GM12865 (cell line): Measurements from ENCODE around the gene GGN.

Source experiments
- DNase-seq: peaks from one replicate; pipeline ENCODE4 v3.0.0; 2010; ENCODE audit warnings: low read depth
- H3K4me3 ChIP-seq: 2 replicates; pipeline ENCODE4 v1.5.1; 2011; ENCODE audit warnings: mild to moderate bottlenecking, low read depth, low read length, control low read depth
- TF ChIP-seq, protein P1 (sequence below): IDR thresholded peaks from 2 replicates; pipeline ENCODE4 v1.5.1; 2011; ENCODE audit warnings: low read length, control low read depth, low read depth, inconsistent platforms; ENCODE audit not compliant: insufficient read depth; ENCODE audit errors: missing control alignments

The GGN gene

DNA sequence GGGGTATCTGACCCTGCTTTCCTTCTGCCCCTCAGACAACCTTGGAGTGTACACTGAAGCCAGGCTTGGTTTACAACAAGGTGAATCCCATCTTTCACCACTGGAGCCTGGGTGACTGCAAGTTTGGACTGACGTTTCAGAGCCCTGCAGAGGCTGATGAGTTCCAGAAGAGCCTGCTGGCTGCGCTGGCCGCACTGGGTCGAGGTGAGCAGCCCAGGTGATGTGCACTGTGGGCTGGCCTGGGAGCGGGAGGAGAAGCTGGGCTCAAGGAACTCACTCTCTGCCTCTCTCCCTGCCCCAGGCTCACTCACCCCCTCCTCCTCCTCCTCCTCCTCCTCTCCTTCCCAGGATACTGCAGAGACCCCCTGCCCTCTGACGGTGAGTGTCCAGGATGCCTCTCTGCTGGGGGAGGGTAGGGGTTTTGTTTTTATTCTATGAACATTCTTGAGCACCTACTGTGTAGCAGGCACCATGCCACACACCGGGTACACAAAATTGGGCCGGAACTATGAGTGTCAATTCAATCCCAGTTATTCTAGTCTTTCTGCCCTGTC, 4.2 kb upstream of the GGN start:
- no peak overlapping the region for H3K4me3 ChIP-seq
- TF ChIP-seq, protein P1, sequence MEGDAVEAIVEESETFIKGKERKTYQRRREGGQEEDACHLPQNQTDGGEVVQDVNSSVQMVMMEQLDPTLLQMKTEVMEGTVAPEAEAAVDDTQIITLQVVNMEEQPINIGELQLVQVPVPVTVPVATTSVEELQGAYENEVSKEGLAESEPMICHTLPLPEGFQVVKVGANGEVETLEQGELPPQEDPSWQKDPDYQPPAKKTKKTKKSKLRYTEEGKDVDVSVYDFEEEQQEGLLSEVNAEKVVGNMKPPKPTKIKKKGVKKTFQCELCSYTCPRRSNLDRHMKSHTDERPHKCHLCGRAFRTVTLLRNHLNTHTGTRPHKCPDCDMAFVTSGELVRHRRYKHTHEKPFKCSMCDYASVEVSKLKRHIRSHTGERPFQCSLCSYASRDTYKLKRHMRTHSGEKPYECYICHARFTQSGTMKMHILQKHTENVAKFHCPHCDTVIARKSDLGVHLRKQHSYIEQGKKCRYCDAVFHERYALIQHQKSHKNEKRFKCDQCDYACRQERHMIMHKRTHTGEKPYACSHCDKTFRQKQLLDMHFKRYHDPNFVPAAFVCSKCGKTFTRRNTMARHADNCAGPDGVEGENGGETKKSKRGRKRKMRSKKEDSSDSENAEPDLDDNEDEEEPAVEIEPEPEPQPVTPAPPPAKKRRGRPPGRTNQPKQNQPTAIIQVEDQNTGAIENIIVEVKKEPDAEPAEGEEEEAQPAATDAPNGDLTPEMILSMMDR, result no peak
- no peak for DNase-seq

DNA sequence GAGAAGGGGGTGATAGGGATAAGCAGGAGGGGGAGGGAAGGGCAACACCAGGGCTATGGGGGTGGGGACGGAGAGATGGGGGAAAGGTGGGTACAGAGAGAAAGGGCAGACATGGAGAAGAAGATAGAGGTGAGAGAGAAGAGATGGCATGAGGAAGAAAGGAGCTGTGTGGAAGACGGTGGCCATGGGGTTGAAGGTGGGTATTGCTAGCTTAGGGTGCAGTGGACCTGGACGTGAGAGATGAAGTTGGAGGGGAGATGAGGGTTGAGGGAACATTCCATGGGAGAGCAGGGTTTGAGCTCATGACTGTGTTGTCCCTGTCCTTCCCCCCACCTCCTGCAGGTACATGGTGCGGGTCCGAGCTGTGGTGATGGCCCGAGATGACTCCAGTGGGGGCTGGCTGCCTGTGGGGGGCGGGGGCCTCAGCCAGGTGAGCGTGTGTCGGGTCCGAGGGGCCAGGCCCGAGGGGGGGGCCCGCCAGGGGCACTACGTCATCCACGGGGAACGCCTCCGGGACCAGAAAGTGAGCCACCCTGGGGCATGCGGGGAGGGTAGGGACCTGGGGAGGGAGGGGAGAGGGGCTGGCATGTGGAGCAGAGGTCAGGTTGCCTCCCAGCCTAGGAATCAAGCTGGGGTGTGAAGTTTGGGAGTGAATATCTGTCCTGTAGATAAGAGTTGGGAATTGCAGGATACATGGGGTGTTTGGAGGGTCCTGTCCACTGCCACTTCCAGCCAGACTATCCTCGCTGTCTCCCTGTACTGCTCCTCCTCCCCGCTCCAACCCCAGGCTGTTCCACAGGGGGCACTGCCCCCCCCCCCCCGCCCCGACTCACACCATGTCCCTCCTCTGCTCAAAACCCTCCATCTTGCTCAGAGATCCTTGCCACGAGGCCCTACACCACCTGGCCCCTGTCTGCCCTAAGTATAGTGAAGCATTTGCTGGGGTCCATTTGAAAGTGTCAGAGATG, 2.4 kb upstream of the GGN start:
- no peak overlapping the region for H3K4me3 ChIP-seq
- TF ChIP-seq, protein P1, result no peak
- no peak for DNase-seq

DNA sequence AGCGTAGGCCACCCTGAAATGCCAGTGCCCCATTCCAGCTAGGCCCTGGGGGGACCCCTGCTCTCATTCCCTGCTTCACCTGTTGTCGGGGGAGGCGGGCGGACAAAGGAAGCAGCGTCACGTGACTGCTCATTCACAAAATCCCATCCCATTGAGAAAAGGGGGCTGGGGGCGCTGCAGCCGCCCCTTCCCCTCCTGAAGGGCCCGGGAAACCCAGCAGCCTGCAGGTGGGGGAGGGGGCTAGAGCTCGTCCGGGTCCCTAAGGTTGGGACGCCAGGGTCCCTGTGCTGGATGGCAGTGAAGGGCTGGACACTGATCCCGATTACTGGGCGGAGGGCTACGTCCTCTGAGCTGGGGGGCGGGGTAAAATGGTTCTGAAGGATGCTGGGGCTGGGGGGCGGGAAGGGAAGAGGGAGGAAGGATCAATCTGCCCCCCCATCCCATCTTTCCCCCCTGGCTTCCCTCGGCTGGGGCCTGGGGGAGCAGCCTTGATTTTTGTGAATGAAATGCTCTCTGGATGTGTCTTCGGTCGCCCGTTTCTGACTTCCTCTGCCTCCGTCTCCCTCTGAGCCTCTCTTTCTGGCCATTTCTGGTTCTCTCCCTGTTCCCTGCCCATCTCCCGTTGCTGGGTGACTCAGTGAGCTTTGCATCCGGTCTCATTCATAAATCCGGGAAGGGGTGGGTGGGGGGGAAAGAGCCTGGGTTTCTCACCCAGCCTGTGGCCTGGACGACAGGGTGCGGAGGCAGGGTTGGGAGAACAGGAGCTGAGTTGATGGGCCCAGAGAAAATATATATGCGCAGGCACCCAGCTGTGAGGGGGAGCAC, 1.5 kb upstream of the GGN start:
- TF ChIP-seq, protein P1, result no peak
- no peak for DNase-seq
- no peak overlapping the region for H3K4me3 ChIP-seq

DNA sequence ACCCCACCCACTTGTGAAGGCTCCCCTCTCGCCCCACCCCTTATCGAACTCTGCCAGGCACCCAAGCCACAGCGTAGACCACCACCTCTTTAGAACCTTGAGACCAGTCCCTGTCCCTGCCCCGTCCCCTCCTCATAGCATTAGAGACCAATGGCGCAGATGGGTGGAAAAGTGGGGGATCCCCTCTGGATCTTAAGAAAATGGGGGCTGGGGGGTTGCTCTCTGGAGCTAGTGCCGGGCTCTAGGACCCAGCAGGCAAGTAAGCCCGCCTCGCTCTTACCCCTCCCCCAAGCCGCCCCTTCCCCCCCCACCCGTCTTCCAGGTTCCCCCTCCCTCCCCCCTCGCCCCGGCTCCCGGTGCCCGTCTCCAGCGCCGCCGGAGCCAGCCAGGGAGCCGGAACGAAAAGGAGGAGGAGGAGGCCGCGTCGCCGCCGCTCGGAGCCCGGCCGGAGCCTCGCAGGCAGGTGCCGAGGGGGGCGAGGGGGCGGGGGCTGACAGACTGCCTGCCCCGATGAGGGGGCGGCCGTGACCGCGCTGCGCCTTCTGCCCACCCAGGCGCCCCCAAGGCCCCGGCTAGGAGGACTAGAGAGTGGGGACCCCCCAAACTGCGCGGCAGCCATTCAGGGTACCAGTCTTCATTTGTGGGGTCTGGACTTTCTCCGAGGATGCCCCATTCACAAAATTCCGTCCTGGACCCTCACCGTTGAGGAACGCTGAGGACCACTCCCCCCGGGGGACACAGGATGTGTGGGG, 691 bp upstream of the GGN start, which contains the start of gene SPRED3:
Gene SPRED3, plus strand, starts transcription at position 349 of the 752 bp plus-strand sequence. CDS start 1,606 bp downstream, outside the sequence.
- no peak for DNase-seq
- TF ChIP-seq, protein P1, result no peak
- H3K4me3 ChIP-seq, result no peak within 1 kb of the TSS; the same call in 1 of the 2 replicates

DNA sequence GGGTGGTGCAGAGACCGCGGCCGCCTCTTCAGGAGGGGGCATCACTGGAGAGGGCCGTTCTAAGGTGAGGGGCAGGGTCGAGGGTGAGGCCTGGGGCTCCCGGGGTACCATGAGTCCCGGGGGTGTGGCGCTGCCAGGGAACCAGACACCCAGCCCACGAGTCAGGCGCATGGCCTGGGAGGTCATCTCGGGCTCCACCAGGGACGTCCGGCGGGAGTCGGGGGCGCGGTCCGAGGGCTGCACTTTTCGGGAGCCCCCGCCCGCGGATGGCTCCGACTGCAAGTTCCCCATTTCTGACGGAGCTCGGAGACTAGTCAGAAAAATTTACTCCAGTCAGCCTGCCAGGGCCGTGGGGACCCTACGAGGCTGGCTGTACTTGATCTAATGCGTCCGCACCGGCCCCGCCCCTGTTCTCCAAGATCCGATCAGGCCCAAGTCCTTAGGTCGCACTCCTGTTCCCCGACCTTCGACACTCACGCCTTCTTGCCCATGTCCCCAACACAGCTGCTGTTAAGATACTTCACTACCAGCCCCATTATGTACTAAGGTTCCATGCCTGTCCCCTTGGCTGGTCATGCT, 774 bp downstream of the GGN start:
- no peak for DNase-seq
- no peak overlapping the region for H3K4me3 ChIP-seq
- TF ChIP-seq, protein P1, result no peak
